OCI-LY7 (cell line): ENCODE measurements around the gene HEATR5B. TPM values are rescaled to one million over a fixed set of nuclear protein-coding genes. Genes with fewer than 3 reads are reported as not detected.

Experiments
- BruUV-seq: library from RNA; stranded (reverse); fragments of 400-500 nt; replicated peaks from 2 replicates; lab custom pipeline; 2021; lab: Mats Ljungman, UMichigan
- CTCF ChIA-PET: fragments of 300-600 bp; sonication (Branson Sonifier 250); formaldehyde crosslinking; loops from one replicate; lab custom pipeline; 2022; ENCODE audit warnings: antibody characterized with exemption; ENCODE audit not compliant: unreplicated experiment; lab: Charles Lee
- POLR2A ChIA-PET: fragments of 300-600 bp; sonication (Branson Sonifier 250); formaldehyde crosslinking; loops from one replicate; lab custom pipeline; 2022; ENCODE audit warnings: antibody characterized with exemption; lab: Charles Lee
- DNase-seq: peaks from one replicate; pipeline ENCODE4 v3.0.0-alpha.2; 2015; ENCODE audit warnings: low spot score
- H2AFZ ChIP-seq: fragments of 200-600 bp; sonication (generic), shearing (Covaris generic); 2 replicates; pipeline ENCODE4 v1.6.1; 2014; ENCODE audit warnings: mild to moderate bottlenecking, antibody characterized with exemption, low read length, moderate library complexity
- H3K27ac ChIP-seq: fragments of 200-600 bp; sonication (generic); 2 replicates; pipeline ENCODE4 v1.5.1; 2014; ENCODE audit warnings: mixed run types, low read depth, mild to moderate bottlenecking, moderate library complexity, low read length, inconsistent platforms; ENCODE audit not compliant: poor library complexity, severe bottlenecking
- H3K36me3 ChIP-seq: fragments of 200-600 bp; sonication (generic); 2 replicates; pipeline ENCODE4 v1.6.1; 2014; ENCODE audit warnings: mild to moderate bottlenecking, antibody characterized with exemption, low read length, moderate library complexity, mixed read lengths; ENCODE audit not compliant: insufficient read depth
- H3K4me1 ChIP-seq: fragments of 200-600 bp; sonication (generic); 2 replicates; pipeline ENCODE4 v1.5.1; 2014; ENCODE audit warnings: mild to moderate bottlenecking, low read length; ENCODE audit not compliant: insufficient read depth, poor library complexity, severe bottlenecking
- H3K4me2 ChIP-seq: fragments of 200-600 bp; sonication (generic); 2 replicates; pipeline ENCODE4 v1.6.1; 2014; ENCODE audit warnings: mild to moderate bottlenecking, low read length
- H3K4me3 ChIP-seq: fragments of 200-600 bp; sonication (generic); 2 replicates; pipeline ENCODE4 v1.5.1; 2014; ENCODE audit warnings: mild to moderate bottlenecking, low read depth, low read length; ENCODE audit not compliant: poor library complexity, severe bottlenecking
- H3K79me2 ChIP-seq: fragments of 200-600 bp; sonication (generic); 2 replicates; pipeline ENCODE4 v1.6.1; 2016; ENCODE audit warnings: low read depth, mild to moderate bottlenecking, low read length, moderate library complexity, mixed read lengths; ENCODE audit not compliant: insufficient read depth
- H3K9me2 ChIP-seq: fragments of 200-600 bp; sonication (generic); 2 replicates; pipeline ENCODE4 v1.6.1; 2016; ENCODE audit warnings: mild to moderate bottlenecking, low read length, mixed read lengths; ENCODE audit not compliant: insufficient read depth
- H3K9me3 ChIP-seq: fragments of 200-600 bp; sonication (generic); 2 replicates; pipeline ENCODE4 v1.6.1; 2014; ENCODE audit warnings: mild to moderate bottlenecking, mixed run types, low read length, mixed read lengths
- H4K20me1 ChIP-seq: fragments of 200-600 bp; sonication (generic); 2 replicates; pipeline ENCODE4 v1.6.1; 2014; ENCODE audit warnings: mild to moderate bottlenecking, antibody characterized with exemption, low read length, moderate library complexity, mixed read lengths; ENCODE audit not compliant: insufficient read depth
- CTCF ChIP-seq: fragments of 200-600 bp; sonication (generic); conservative IDR thresholded peaks from 2 replicates; pipeline ENCODE4 v1.5.1; 2014; ENCODE audit warnings: mild to moderate bottlenecking, antibody characterized with exemption, low read length, moderate library complexity, mixed read lengths
- EZH2phosphoT487 ChIP-seq: fragments of 200-600 bp; sonication (generic); IDR thresholded peaks from 2 replicates; pipeline ENCODE4 v1.6.1; 2018; ENCODE audit warnings: low read depth, borderline replicate concordance, mild to moderate bottlenecking, mixed run types, antibody characterized with exemption, low read length, moderate library complexity, mixed read lengths
- intact Hi-C: fragments of 100-400 bp; cut with micrococcal nuclease; formaldehyde crosslinking; loops from one replicate; pipeline ENCODE4 v1.10.0; 2022; ENCODE audit not compliant: unreplicated experiment
- total RNA-seq, 2 experiments: library from RNA; depleted of rRNA in 1 of 2; stranded (reverse); fragments of >200 nt in 1 of 2; shearing (Covaris generic) in 1 of 2; gene quantifications; 2 replicates each; pipeline ENCODE4 v1.2.3, GENCODE V29; 2014 to 2022

HEATR5B gene
- total RNA-seq, 2 experiments from 2014 or later = 23.8 to 34.5 TPM

GRCh38 chr2:36960773-36961172 is 123.4 kb downstream of the HEATR5B start:
- intact Hi-C loops = no loop called here

GRCh38 chr2:36960005-36960675 is 124.0 kb downstream of the HEATR5B start:
- ChIA-PET POLR2A (interaction anchor here (0.5 to 0.6 kb wide), 2 partner anchors 74 to 429 kb away, joined by 3 to 6 read pairs; no protein-coding TSS in a partner anchor), CTCF (no interaction called here)
- no peak overlapping the region for H2AFZ ChIP-seq
- intact Hi-C loops = no loop called here
- no peaks in the 10 kb centered on the region for H3K9me3 ChIP-seq
- H3K27ac ChIP-seq = no peak overlapping the region
- no TSS peak for BruUV-seq
- H3K4me2 ChIP-seq = no peak overlapping the region
- TF ChIP-seq CTCF (no peak), EZH2phosphoT487 (no peak)
- H4K20me1 ChIP-seq = peaks cover 9% of the 10 kb centered on the region; the same call in 1 of the 2 replicates
- 0 out of 2 replicates have a peak, but pooled peaks cover 4% of the 10 kb centered on the region for H3K36me3 ChIP-seq
- peaks cover 10% of the 10 kb centered on the region for H3K4me1 ChIP-seq
- DNase-seq = peak; percentile 8
- H3K79me2 ChIP-seq = peaks cover 52% of the 10 kb centered on the region
- no peak overlapping the region for H3K4me3 ChIP-seq
- H3K9me2 ChIP-seq = no peaks in the 10 kb centered on the region

More at GRCh38 chr2:36960773-36961172, 123.4 kb downstream of the HEATR5B start:
- TF ChIP-seq EZH2phosphoT487 (no peak), CTCF (no peak)
- no peaks in the 10 kb centered on the region for H3K9me3 ChIP-seq
- POLR2A ChIA-PET = interaction anchor here (0.6 kb wide), 1 partner anchor 627 kb away, joined by 4 read pairs; no protein-coding TSS in a partner anchor
- H3K79me2 ChIP-seq = peaks cover 57% of the 10 kb centered on the region
- no peak overlapping the region for H3K27ac ChIP-seq
- H3K4me2 ChIP-seq = no peak overlapping the region
- 0 out of 2 replicates have a peak, but pooled peaks cover 4% of the 10 kb centered on the region for H3K36me3 ChIP-seq
- H2AFZ ChIP-seq = no peak overlapping the region
- no peaks in the 10 kb centered on the region for H3K9me2 ChIP-seq
- H3K4me1 ChIP-seq = peaks cover 11% of the 10 kb centered on the region
- no TSS peak for BruUV-seq
- no peak overlapping the region for H3K4me3 ChIP-seq
- DNase-seq = no peak
- peaks cover 16% of the 10 kb centered on the region; the same call in 1 of the 2 replicates for H4K20me1 ChIP-seq
- CTCF ChIA-PET = no interaction called here
